Smooth muscle cell (in vitro differentiated cells): ENCODE data around the gene PLXNB2. TPM values are rescaled to one million over a fixed set of nuclear protein-coding genes. Genes with fewer than 3 reads are reported as not detected.

ENCODE experiments used
- DNase-seq: peaks from one replicate; lab custom pipeline; 2025; ENCODE audit not compliant: unreplicated experiment; lab: John Stamatoyannopoulos, UW
- H2AFZ ChIP-seq: fragments of 200-600 bp; sonication (generic); 2 replicates; pipeline ENCODE4 v1.6.0; 2016; ENCODE audit warnings: antibody characterized with exemption, low read depth, mild to moderate bottlenecking
- H3F3A ChIP-seq: fragments of 200-600 bp; sonication (generic); 2 replicates; pipeline ENCODE4 v1.6.0; 2017; ENCODE audit warnings: antibody characterized with exemption, low read depth
- H3K27ac ChIP-seq: fragments of 200-600 bp; sonication (generic); 2 replicates; pipeline ENCODE4 v1.5.1; 2016; ENCODE audit warnings: low read depth, mild to moderate bottlenecking
- H3K27me3 ChIP-seq: fragments of 200-600 bp; sonication (generic); 2 replicates; pipeline ENCODE4 v1.6.1; 2016; ENCODE audit warnings: low read depth, mild to moderate bottlenecking
- H3K36me3 ChIP-seq: fragments of 200-600 bp; sonication (generic); 2 replicates; pipeline ENCODE4 v1.5.1; 2016; ENCODE audit warnings: low read depth
- H3K4me1 ChIP-seq: fragments of 200-600 bp; sonication (generic); 2 replicates; pipeline ENCODE4 v1.5.1; 2016; ENCODE audit warnings: low read depth
- H3K4me2 ChIP-seq: fragments of 200-600 bp; sonication (generic); 2 replicates; pipeline ENCODE4 v1.6.0; 2016; ENCODE audit warnings: mild to moderate bottlenecking
- H3K4me3 ChIP-seq: fragments of 200-600 bp; sonication (generic); 2 replicates; pipeline ENCODE4 v1.5.1; 2016; ENCODE audit warnings: mild to moderate bottlenecking
- H3K79me2 ChIP-seq: fragments of 200-600 bp; sonication (generic); 2 replicates; pipeline ENCODE4 v1.6.0; 2016; ENCODE audit warnings: low read depth, mild to moderate bottlenecking
- H3K9ac ChIP-seq: fragments of 200-600 bp; sonication (generic); 2 replicates; pipeline ENCODE4 v1.6.0; 2016; ENCODE audit warnings: low read depth
- H3K9me3 ChIP-seq: fragments of 200-600 bp; sonication (generic); replicated peaks from 2 replicates; pipeline ENCODE4 v1.5.1; 2016; ENCODE audit warnings: low read depth
- H4K20me1 ChIP-seq: fragments of 200-600 bp; sonication (generic); 2 replicates; pipeline ENCODE4 v1.6.0; 2016; ENCODE audit warnings: low read depth
- CTCF ChIP-seq: fragments of 200-600 bp; sonication (generic); IDR thresholded peaks from 2 replicates; pipeline ENCODE4 v1.5.1; 2017; ENCODE audit warnings: borderline replicate concordance, mild to moderate bottlenecking, antibody characterized with exemption; ENCODE audit not compliant: insufficient read depth, poor library complexity, severe bottlenecking
- WGBS: methylation state at CpG from one replicate; pipeline ENCODE4 v1.1.7; 2016; ENCODE audit warnings: low lambda C conversion rate; 5-methylcytosine and 5-hydroxymethylcytosine counted together
- polyA plus RNA-seq: library from polyadenylated mRNA; unstranded; fragments of >200 nt; fragmentation: Nextera tagmentation; extraction: Ambion mirVana; gene quantifications from 2 replicates; pipeline ENCODE4 v1.2.1, GENCODE V29; 2016
- total RNA-seq: library from RNA; depleted of rRNA; stranded (reverse); fragments of >200 nt; gene quantifications from 2 replicates; pipeline ENCODE4 v1.2.3, GENCODE V29; 2014

Gene PLXNB2
- total and polyA plus RNA-seq, 2 experiments from 2014 or later: 195 to 210 TPM

- H3K4me3 ChIP-seq: no peak overlapping the region
- WGBS: 97% methylated on average over 16 of the region's 16 CpGs
- H3K27me3 ChIP-seq: no peaks in the 10 kb centered on the region
- H3K4me1 ChIP-seq: peaks cover 8% of the 10 kb centered on the region
- no peaks in the 10 kb centered on the region for H3K9me3 ChIP-seq
- DNase-seq: no peak
- peaks cover 4% of the 10 kb centered on the region for H3K79me2 ChIP-seq
- H3K27ac ChIP-seq: no peak overlapping the region
- TF ChIP-seq CTCF: no peak
- H2AFZ ChIP-seq: no peak overlapping the region
- no peak overlapping the region for H3K9ac ChIP-seq
- no peaks in the 10 kb centered on the region for H3K36me3 ChIP-seq
- no peak overlapping the region for H3K4me2 ChIP-seq
- peaks cover 7% of the 10 kb centered on the region for H3F3A ChIP-seq
- no peaks in the 10 kb centered on the region for H4K20me1 ChIP-seq
Observed at GRCh38 chr22:50257041-50257440, 50.4 kb downstream of the PLXNB2 start.

- no peak for TF ChIP-seq CTCF
- no peak for DNase-seq
- Histone ChIP-seq H3K36me3 (no peaks in the 10 kb centered on the region), H3K4me3 (no peak overlapping the region), H3K4me1 (peaks cover 8% of the 10 kb centered on the region), H3F3A (peaks cover 14% of the 10 kb centered on the region), H4K20me1 (no peaks in the 10 kb centered on the region), H2AFZ (no peak overlapping the region), H3K9me3 (no peaks in the 10 kb centered on the region), H3K27ac (no peak overlapping the region), H3K4me2 (no peak overlapping the region), H3K79me2 (peaks cover 4% of the 10 kb centered on the region), H3K9ac (no peak overlapping the region), H3K27me3 (no peaks in the 10 kb centered on the region)
- WGBS: 100% methylated on average over 9 of the region's 12 CpGs
Observed at GRCh38 chr22:50256258-50256862, 51.1 kb downstream of the PLXNB2 start.

DNA sequence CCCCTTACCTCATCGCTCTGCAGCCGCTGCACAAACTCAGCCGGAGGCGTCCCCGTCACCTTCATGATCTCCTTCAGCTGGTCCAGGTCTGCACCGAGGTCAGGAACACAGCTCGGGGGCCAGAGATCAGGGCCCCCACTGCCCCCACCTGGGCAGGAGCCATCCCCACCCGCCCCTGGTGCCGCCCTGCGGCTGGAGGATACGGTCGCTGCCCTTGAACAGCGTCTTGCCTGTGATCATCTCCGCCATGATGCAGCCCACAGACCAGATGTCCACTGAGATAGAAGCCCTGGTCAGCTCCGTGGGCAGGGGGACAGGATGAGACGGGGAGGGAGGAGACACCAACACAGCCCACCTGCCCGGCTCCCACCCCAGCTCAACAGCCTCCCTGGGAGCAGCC lies 51.8 kb downstream of the PLXNB2 start:
- no peaks in the 10 kb centered on the region for H3K27me3 ChIP-seq
- H3K79me2 ChIP-seq: peaks cover 4% of the 10 kb centered on the region
- no peak for TF ChIP-seq CTCF
- WGBS: 97% methylated on average over 13 of the region's 17 CpGs
- no peak overlapping the region for H3K9ac ChIP-seq
- H3K4me2 ChIP-seq: no peak overlapping the region
- H3K36me3 ChIP-seq: no peaks in the 10 kb centered on the region
- no peak for DNase-seq
- H2AFZ ChIP-seq: no peak overlapping the region
- no peaks in the 10 kb centered on the region for H4K20me1 ChIP-seq
- H3K4me3 ChIP-seq: no peak overlapping the region
- H3K9me3 ChIP-seq: no peaks in the 10 kb centered on the region
- H3K4me1 ChIP-seq: peaks cover 7% of the 10 kb centered on the region
- peaks cover 20% of the 10 kb centered on the region for H3F3A ChIP-seq
- H3K27ac ChIP-seq: no peak overlapping the region

- Histone ChIP-seq H4K20me1 (peaks cover 2% of the 10 kb centered on the region), H3K4me1 (peaks cover 7% of the 10 kb centered on the region), H3K79me2 (peaks cover 4% of the 10 kb centered on the region), H3K36me3 (no peaks in the 10 kb centered on the region), H3F3A (peaks cover 24% of the 10 kb centered on the region), H2AFZ (no peak overlapping the region), H3K27ac (no peak overlapping the region), H3K4me3 (no peak overlapping the region), H3K27me3 (no peaks in the 10 kb centered on the region), H3K4me2 (no peak overlapping the region), H3K9me3 (no peaks in the 10 kb centered on the region), H3K9ac (no peak overlapping the region)
- 93% methylated on average over 19 of the region's 19 CpGs for WGBS
- DNase-seq: no peak
- TF ChIP-seq CTCF: no peak
Observed at GRCh38 chr22:50255099-50255498, 52.3 kb downstream of the PLXNB2 start.
